Stimulated activated naive CD8-positive, alpha-beta T cell treated with anti-CD3 and anti-CD28 coated beads, Interleukin-15, Interleukin-2, amounts not matched to agents 100 U/mL and 50 U/mL, for 24 hours (primary cell): Measurements from ENCODE around the gene RBMX2.

Experiments used
- ATAC-seq: fragments of 150-1000 bp; cut with Tn5 transposase; one replicate; pipeline ENCODE4 v1.10.0; 2021
- DNase-seq: peaks from one replicate; pipeline ENCODE4 v3.0.0; 2021

Gene RBMX2

DNA sequence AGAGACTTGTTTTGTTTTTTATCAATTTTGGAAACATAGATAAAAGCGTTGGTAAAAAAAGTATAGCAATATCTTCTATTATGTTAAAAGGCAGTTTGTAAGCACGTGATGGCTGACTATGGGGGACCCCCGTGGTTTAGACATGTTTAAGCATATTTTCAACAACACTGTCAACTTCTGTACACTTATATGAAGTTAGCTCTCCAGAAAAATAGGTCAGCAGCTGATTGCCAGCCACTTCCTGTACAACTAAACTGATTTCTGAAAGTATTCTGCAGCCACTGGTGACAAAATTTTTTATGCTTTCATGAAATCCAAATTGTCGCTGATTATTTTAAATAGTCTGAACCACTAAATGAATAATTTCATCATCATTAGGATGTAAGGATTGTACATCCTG, 45.2 kb downstream of the RBMX2 start:
- no peak for ATAC-seq
- DNase-seq, result no peak
